HepG2 (cell line): ENCODE data around the gene SLC35F1. TPM values are rescaled to one million over a fixed set of nuclear protein-coding genes. Genes with fewer than 3 reads are reported as not detected.

Experiments
- CHD2 ChIP-seq: IDR thresholded peaks from 2 replicates; pipeline ENCODE4 v1.6.1; 2011; ENCODE audit warnings: low read depth, low read length, improper control_type of control experiment
- FOXA3 ChIP-seq: IDR thresholded peaks from 2 replicates; pipeline ENCODE4 v1.6.1; 2016; ENCODE audit warnings: missing genetic modification reagents, missing compliant biosample characterization
- GLI4 ChIP-seq: sonication (generic); formaldehyde crosslinking; IDR thresholded peaks from 2 replicates; pipeline ENCODE4 v1.5.1; 2020; ENCODE audit warnings: missing genetic modification reagents, mild to moderate bottlenecking, moderate library complexity, borderline replicate concordance
- HES4 ChIP-seq: sonication (generic); formaldehyde crosslinking; IDR thresholded peaks from 2 replicates; pipeline ENCODE4 v1.9.0; 2021; ENCODE audit warnings: mild to moderate bottlenecking, missing genetic modification reagents, borderline replicate concordance
- HIVEP1 ChIP-seq: sonication (generic); formaldehyde crosslinking; IDR thresholded peaks from 2 replicates; pipeline ENCODE4 v1.4.0; 2020; ENCODE audit warnings: mild to moderate bottlenecking, missing genetic modification reagents
- MXD4 ChIP-seq: IDR thresholded peaks from 2 replicates; pipeline ENCODE4 v1.6.1; 2016; ENCODE audit warnings: mild to moderate bottlenecking, missing biosample characterization, missing genetic modification reagents
- PPARG ChIP-seq: conservative IDR thresholded peaks from 2 replicates; pipeline ENCODE4 v1.6.1; 2016; ENCODE audit warnings: missing biosample characterization, missing genetic modification reagents
- SRSF1 ChIP-seq: fragments of 200-400 bp; formaldehyde crosslinking; optimal IDR thresholded peaks from 2 replicates; pipeline ENCODE3; 2017; ENCODE audit warnings: mild to moderate bottlenecking, low read depth, low read length, moderate library complexity
- TBP ChIP-seq: sonication (generic); formaldehyde crosslinking; IDR thresholded peaks from 2 replicates; pipeline ENCODE4 v1.5.0; 2020; ENCODE audit warnings: missing genetic modification reagents
- TBX2 ChIP-seq: sonication (generic); formaldehyde crosslinking; IDR thresholded peaks from 2 replicates; pipeline ENCODE4 v1.5.0; 2020; ENCODE audit warnings: missing genetic modification reagents, mild to moderate bottlenecking, borderline replicate concordance
- ZFP37 ChIP-seq: sonication (generic); formaldehyde crosslinking; IDR thresholded peaks from 2 replicates; pipeline ENCODE4 v1.4.0; 2020; ENCODE audit warnings: missing genetic modification reagents, borderline replicate concordance
- ZFY ChIP-seq: sonication (generic); formaldehyde crosslinking; IDR thresholded peaks from 2 replicates; pipeline ENCODE4 v1.4.0; 2020; ENCODE audit warnings: missing genetic modification reagents
- ZKSCAN1 ChIP-seq: fragments of 150-350 bp; IDR thresholded peaks from 2 replicates; pipeline ENCODE4 v1.6.1; 2014; ENCODE audit warnings: low read length
- ZNF292 ChIP-seq: sonication (generic); formaldehyde crosslinking; IDR thresholded peaks from 2 replicates; pipeline ENCODE4 v1.8.1; 2022; ENCODE audit warnings: mild to moderate bottlenecking, low read depth, missing genetic modification reagents, borderline replicate concordance
- ZNF549 ChIP-seq: sonication (generic); formaldehyde crosslinking; IDR thresholded peaks from 2 replicates; pipeline ENCODE4 v1.5.0; 2020; ENCODE audit warnings: missing genetic modification reagents
- ZNF619 ChIP-seq: sonication (generic); formaldehyde crosslinking; IDR thresholded peaks from 2 replicates; pipeline ENCODE4 v1.4.0; 2020; ENCODE audit warnings: mild to moderate bottlenecking, missing genetic modification reagents
- polyA plus RNA-seq, 8 experiments: library from polyadenylated mRNA; depleted of rRNA in 3 of 8; stranded (reverse) in 7 of 8; unstranded in 1 of 8; fragments of >200 nt; fragmentation: Illumina TruSeq in 4 of 8; extraction: Trizol in 4 of 8; gene quantifications; 2 replicates each; pipeline versions ENCODE4 v1.2.1 to v1.2.3, GENCODE V29; 2011 to 2016; ENCODE audit warnings: low read depth in 4 of 8, missing spikeins in 1 of 8, mixed read lengths in 1 of 8; ENCODE audit not compliant: insufficient read depth in 1 of 8
- total RNA-seq, 5 experiments: library from RNA; depleted of rRNA; stranded (reverse); fragments of >200 nt; fragmentation: Illumina TruSeq; extraction: Trizol; gene quantifications; 2 replicates each; pipeline ENCODE4 v1.2.3, GENCODE V29; 2016; ENCODE audit warnings: low read depth in 1 of 5
- TF ChIP-seq, protein P1 (sequence below): sonication (generic); formaldehyde crosslinking; IDR thresholded peaks from 2 replicates; pipeline ENCODE4 v1.4.0; 2020; ENCODE audit warnings: missing genetic modification reagents, mild to moderate bottlenecking, borderline replicate concordance
- TF ChIP-seq, protein P2 (sequence below): sonication (generic); formaldehyde crosslinking; conservative IDR thresholded peaks from 2 replicates; pipeline ENCODE4 v1.8.1; 2023; ENCODE audit warnings: missing genetic modification reagents
- TF ChIP-seq, protein P3 (sequence below): sonication (generic); formaldehyde crosslinking; IDR thresholded peaks from 2 replicates; pipeline ENCODE4 v1.4.0; 2020; ENCODE audit warnings: missing genetic modification reagents
- TF ChIP-seq, protein P4 (sequence below): sonication (generic); formaldehyde crosslinking; IDR thresholded peaks from 2 replicates; pipeline ENCODE4 v1.4.0; 2020; ENCODE audit warnings: mild to moderate bottlenecking, missing genetic modification reagents, borderline replicate concordance

The SLC35F1 gene
- total and polyA plus RNA-seq, 2 of the 13 experiments (the other 11 are each of a cell fraction or from before 2014, with no cell fraction given) = 0.01 TPM; not detected in 1

DNA sequence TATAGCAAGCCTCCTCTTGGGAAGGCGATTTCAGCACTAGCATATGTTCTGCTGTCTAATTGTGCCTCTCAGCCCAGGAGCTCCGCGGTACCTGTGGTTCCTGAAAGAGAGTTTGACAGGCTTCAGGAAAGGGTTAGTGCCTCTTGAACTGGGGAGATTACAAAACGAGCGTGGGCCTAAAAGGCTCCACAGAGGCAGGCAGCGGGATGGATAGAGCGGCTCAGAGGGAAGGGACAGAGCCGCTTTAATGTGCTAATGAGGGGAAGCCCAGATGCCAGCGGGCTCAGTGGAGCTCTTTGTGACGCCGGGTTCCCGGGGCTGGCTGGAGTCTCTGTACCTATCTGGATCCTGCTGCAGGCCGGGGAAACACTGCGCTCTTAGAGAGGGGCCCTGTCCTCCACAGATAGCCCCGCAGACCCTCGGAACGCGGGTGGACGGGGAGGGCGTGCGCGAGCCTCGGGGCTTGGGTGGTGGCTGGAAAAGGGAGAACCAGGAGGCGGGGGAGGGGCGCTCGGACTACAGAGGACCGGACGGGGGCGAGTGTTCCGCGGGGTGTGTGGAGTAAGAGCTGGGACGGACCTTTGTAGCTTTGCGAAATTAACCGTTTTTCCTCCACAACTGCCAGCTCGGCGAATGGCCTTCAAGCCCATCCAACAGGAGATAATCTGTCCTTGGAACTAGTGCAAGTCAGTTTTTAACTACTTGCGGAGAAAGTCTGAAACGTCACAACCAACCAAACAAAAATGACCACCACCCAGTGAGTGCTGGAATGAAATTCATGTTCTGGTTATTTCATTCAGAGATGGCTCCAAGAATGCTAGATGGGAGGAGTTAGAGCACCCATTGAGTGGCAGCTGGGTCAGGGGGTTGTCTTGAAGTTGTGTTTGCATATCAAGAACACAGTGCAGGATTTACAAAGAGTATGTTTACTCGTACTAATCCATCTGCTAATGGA, 13.0 kb downstream of the SLC35F1 start (continued):
- TF ChIP-seq ZNF549 (CRISPR knock-in tag) = no peak
- TF ChIP-seq SRSF1 = no peak
- no peak for TF ChIP-seq HES4 (CRISPR knock-in tag)
- no peak for TF ChIP-seq FOXA3
- TF ChIP-seq, protein P1, sequence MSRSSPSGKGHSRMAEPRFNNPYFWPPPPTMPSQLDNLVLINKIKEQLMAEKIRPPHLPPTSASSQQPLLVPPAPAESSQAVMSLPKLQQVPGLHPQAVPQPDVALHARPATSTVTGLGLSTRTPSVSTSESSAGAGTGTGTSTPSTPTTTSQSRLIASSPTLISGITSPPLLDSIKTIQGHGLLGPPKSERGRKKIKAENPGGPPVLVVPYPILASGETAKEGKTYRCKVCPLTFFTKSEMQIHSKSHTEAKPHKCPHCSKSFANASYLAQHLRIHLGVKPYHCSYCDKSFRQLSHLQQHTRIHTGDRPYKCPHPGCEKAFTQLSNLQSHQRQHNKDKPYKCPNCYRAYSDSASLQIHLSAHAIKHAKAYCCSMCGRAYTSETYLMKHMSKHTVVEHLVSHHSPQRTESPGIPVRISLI (CRISPR knock-in tag) = no peak
- no peak for TF ChIP-seq CHD2
- TF ChIP-seq MXD4 (CRISPR knock-in tag) = no peak
- TF ChIP-seq ZFY = 0 out of 2 replicates have a peak, but pooled peaks have one; percentile 14
- TF ChIP-seq ZNF292 = 0 out of 2 replicates have a peak, but pooled peaks have one; percentile 18
- TF ChIP-seq TBP = no peak
- no peak for TF ChIP-seq ZKSCAN1
- no peak for TF ChIP-seq PPARG (CRISPR knock-in tag)
- TF ChIP-seq ZNF619 (CRISPR knock-in tag) = no peak
- TF ChIP-seq, protein P2, sequence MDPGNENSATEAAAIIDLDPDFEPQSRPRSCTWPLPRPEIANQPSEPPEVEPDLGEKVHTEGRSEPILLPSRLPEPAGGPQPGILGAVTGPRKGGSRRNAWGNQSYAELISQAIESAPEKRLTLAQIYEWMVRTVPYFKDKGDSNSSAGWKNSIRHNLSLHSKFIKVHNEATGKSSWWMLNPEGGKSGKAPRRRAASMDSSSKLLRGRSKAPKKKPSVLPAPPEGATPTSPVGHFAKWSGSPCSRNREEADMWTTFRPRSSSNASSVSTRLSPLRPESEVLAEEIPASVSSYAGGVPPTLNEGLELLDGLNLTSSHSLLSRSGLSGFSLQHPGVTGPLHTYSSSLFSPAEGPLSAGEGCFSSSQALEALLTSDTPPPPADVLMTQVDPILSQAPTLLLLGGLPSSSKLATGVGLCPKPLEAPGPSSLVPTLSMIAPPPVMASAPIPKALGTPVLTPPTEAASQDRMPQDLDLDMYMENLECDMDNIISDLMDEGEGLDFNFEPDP (CRISPR knock-in tag) = no peak
- TF ChIP-seq ZFP37 = no peak
- TF ChIP-seq, protein P3, sequence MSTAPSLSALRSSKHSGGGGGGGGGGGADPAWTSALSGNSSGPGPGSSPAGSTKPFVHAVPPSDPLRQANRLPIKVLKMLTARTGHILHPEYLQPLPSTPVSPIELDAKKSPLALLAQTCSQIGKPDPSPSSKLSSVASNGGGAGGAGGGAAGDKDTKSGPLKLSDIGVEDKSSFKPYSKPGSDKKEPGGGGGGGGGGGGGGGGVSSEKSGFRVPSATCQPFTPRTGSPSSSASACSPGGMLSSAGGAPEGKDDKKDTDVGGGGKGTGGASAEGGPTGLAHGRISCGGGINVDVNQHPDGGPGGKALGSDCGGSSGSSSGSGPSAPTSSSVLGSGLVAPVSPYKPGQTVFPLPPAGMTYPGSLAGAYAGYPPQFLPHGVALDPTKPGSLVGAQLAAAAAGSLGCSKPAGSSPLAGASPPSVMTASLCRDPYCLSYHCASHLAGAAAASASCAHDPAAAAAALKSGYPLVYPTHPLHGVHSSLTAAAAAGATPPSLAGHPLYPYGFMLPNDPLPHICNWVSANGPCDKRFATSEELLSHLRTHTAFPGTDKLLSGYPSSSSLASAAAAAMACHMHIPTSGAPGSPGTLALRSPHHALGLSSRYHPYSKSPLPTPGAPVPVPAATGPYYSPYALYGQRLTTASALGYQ = no peak
- TF ChIP-seq, protein P4, sequence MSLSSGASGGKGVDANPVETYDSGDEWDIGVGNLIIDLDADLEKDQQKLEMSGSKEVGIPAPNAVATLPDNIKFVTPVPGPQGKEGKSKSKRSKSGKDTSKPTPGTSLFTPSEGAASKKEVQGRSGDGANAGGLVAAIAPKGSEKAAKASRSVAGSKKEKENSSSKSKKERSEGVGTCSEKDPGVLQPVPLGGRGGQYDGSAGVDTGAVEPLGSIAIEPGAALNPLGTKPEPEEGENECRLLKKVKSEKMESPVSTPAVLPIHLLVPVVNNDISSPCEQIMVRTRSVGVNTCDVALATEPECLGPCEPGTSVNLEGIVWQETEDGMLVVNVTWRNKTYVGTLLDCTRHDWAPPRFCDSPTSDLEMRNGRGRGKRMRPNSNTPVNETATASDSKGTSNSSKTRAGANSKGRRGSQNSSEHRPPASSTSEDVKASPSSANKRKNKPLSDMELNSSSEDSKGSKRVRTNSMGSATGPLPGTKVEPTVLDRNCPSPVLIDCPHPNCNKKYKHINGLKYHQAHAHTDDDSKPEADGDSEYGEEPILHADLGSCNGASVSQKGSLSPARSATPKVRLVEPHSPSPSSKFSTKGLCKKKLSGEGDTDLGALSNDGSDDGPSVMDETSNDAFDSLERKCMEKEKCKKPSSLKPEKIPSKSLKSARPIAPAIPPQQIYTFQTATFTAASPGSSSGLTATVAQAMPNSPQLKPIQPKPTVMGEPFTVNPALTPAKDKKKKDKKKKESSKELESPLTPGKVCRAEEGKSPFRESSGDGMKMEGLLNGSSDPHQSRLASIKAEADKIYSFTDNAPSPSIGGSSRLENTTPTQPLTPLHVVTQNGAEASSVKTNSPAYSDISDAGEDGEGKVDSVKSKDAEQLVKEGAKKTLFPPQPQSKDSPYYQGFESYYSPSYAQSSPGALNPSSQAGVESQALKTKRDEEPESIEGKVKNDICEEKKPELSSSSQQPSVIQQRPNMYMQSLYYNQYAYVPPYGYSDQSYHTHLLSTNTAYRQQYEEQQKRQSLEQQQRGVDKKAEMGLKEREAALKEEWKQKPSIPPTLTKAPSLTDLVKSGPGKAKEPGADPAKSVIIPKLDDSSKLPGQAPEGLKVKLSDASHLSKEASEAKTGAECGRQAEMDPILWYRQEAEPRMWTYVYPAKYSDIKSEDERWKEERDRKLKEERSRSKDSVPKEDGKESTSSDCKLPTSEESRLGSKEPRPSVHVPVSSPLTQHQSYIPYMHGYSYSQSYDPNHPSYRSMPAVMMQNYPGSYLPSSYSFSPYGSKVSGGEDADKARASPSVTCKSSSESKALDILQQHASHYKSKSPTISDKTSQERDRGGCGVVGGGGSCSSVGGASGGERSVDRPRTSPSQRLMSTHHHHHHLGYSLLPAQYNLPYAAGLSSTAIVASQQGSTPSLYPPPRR = no peak
- TF ChIP-seq HIVEP1 (CRISPR knock-in tag) = peak; percentile 11; the same call in 1 of the 2 replicates
- TF ChIP-seq TBX2 (CRISPR knock-in tag) = peak; percentile 31; the same call in 1 of the 2 replicates
- no peak for TF ChIP-seq GLI4 (CRISPR knock-in tag)
